Upper lobe of left lung (tissue), 6 donors: ENCODE results near the gene CDK5RAP2. TPM values are rescaled to one million over a fixed set of nuclear protein-coding genes. Genes with fewer than 3 reads are reported as not detected.

ENCODE experiments used
- ATAC-seq, 2 donors: fragments of 200-7000 bp; cut with Tn5 transposase; one replicate each; pipeline ENCODE4 v1.9.1; 2022; ENCODE audit warnings: mild to moderate bottlenecking in 2 of 2, moderate library complexity in 2 of 2; ENCODE audit not compliant: low FRiP score in 2 of 2
- DNase-seq, 2 donors: peaks; one replicate each; pipeline ENCODE4 v3.0.0-alpha.2; 2019 to 2020
- H3K27ac ChIP-seq, 4 donors: fragments of 200-600 bp; sonication (generic); one replicate each; pipeline ENCODE4 v1.5.1; 2016 to 2019
- H3K27me3 ChIP-seq, 4 donors: fragments of 200-600 bp; sonication (generic); one replicate each; pipeline ENCODE4 v1.5.1; 2017 to 2019
- H3K36me3 ChIP-seq, 4 donors: fragments of 200-600 bp; sonication (generic); one replicate each; pipeline ENCODE4 v1.5.1; 2016 to 2019
- H3K4me1 ChIP-seq, 4 donors: fragments of 200-600 bp; sonication (generic); one replicate each; pipeline ENCODE4 v1.5.1; 2018 to 2019
- H3K4me3 ChIP-seq, 4 donors: fragments of 200-600 bp; sonication (generic); one replicate each; pipeline ENCODE4 v1.5.1; 2017 to 2019; ENCODE audit warnings: mild to moderate bottlenecking in 2 of 4, moderate library complexity in 1 of 4
- H3K9me3 ChIP-seq, 4 donors: fragments of 200-600 bp; sonication (generic); one replicate each; pipeline ENCODE4 v1.5.1; 2018 to 2019
- CTCF ChIP-seq, 6 experiments: fragments of 450-650 bp in 4 of 6; fragments of 200-600 bp in 2 of 6; sonication (generic) in 2 of 6; IDR thresholded peaks; one replicate each; pipeline ENCODE4 v1.5.1; 2016 to 2019; ENCODE audit warnings: antibody characterized with exemption in 6 of 6
- EP300 ChIP-seq, 4 donors: sonication (generic); formaldehyde crosslinking; IDR thresholded peaks; one replicate each; pipeline ENCODE4 v1.5.1; 2017; ENCODE audit warnings: antibody characterized with exemption in 4 of 4, control low read depth in 2 of 4
- POLR2A ChIP-seq, 4 donors: fragments of 450-650 bp; IDR thresholded peaks; one replicate each; pipeline ENCODE4 v1.5.1; 2016 to 2017; ENCODE audit warnings: antibody characterized with exemption in 4 of 4, mild to moderate bottlenecking in 2 of 4
- POLR2AphosphoS5 ChIP-seq, 2 donors: sonication (generic); formaldehyde crosslinking; IDR thresholded peaks; one replicate each; pipeline ENCODE4 v1.5.1; 2017; ENCODE audit warnings: antibody characterized with exemption in 2 of 2
- WGBS, 2 donors: methylation state at CpG; one replicate each; pipeline ENCODE4 v1.1.5; 2017 to 2018; 5-methylcytosine and 5-hydroxymethylcytosine counted together
- total RNA-seq, 6 donors: library from RNA; depleted of rRNA in 4 of 6; stranded (reverse); fragments of >200 nt in 4 of 6; gene quantifications; one replicate each; pipeline versions ENCODE4 v1.1.0 to v1.2.1, GENCODE V29; 2016 to 2021
- donor health status: DM: no; HTN: no; CAD: no; lungs with moderate emphysema.
- donor health status: DM: no; HTN: yes; CAD: no; lungs with severe emphysema.

CDK5RAP2 gene
- total RNA-seq, 6 donors from 2014 or later, result 41.7 to 137 (median 51.6) TPM

GRCh38 chr9:120391691-120392090 is 188.3 kb downstream of the CDK5RAP2 start:
- Histone ChIP-seq H3K4me1 (peaks cover 0 to 3% (median under 1%) of the 10 kb centered on the region in 4 donors), H3K27ac (no peak overlapping the region), H3K9me3 (no peaks in the 10 kb centered on the region), H3K4me3 (no peak overlapping the region), H3K27me3 (no peaks in the 10 kb centered on the region), H3K36me3 (peaks cover 14 to 89% (median 64%) of the 10 kb centered on the region in 4 donors)
- TF ChIP-seq POLR2AphosphoS5 (IDR thresholded peaks at IDR 0.05), result no peak
- ATAC-seq, result no peak
- DNase-seq, result no peak
- WGBS, 2 donors, result 96% methylated on average over 3 to 5 of the region's 5 CpGs

GRCh38 chr9:120390637-120391190 is 189.3 kb downstream of the CDK5RAP2 start:
- H3K4me1 ChIP-seq, result peaks cover 0 to 8% (median 3%) of the 10 kb centered on the region in 4 donors
- no peaks in the 10 kb centered on the region for H3K27me3 ChIP-seq
- 82 to 95% methylated on average over 6 to 12 of the region's 12 CpGs for WGBS, 2 donors
- H3K36me3 ChIP-seq, result peaks cover 14 to 80% (median 64%) of the 10 kb centered on the region in 4 donors
- H3K4me3 ChIP-seq, result no peak overlapping the region
- DNase-seq (no peak), ATAC-seq (no peak)
- TF ChIP-seq POLR2AphosphoS5 (IDR thresholded peaks at IDR 0.05) (no peak), CTCF (IDR thresholded peaks at IDR 0.05) (no peak), POLR2A (IDR thresholded peaks at IDR 0.05) (no peak), EP300 (IDR thresholded peaks at IDR 0.05) (no peak)
- H3K27ac ChIP-seq, result no peak overlapping the region
- no peaks in the 10 kb centered on the region for H3K9me3 ChIP-seq

- Histone ChIP-seq H3K36me3 (peaks cover 14 to 72% (median 59%) of the 10 kb centered on the region in 4 donors), H3K4me3 (no peak overlapping the region), H3K9me3 (no peaks in the 10 kb centered on the region), H3K27ac (no peak overlapping the region), H3K4me1 (peaks cover 0 to 8% (median 3%) of the 10 kb centered on the region in 4 donors), H3K27me3 (no peaks in the 10 kb centered on the region)
- DNase-seq, result peak in 1 of 2 donors; percentile 6
- 90 to 92% methylated on average over 5 to 8 of the region's 8 CpGs for WGBS, 2 donors
- no peak for TF ChIP-seq POLR2AphosphoS5 (IDR thresholded peaks at IDR 0.05)
- no peak for TF ChIP-seq CTCF (IDR thresholded peaks at IDR 0.05)
- no peak for ATAC-seq
Measured at GRCh38 chr9:120389867-120390266, 190.1 kb downstream of the CDK5RAP2 start.

- peaks cover 14 to 68% (median 55%) of the 10 kb centered on the region in 4 donors for H3K36me3 ChIP-seq
- no peak for DNase-seq
Measured at GRCh38 chr9:120389300-120389699, 190.7 kb downstream of the CDK5RAP2 start.

More at GRCh38 chr9:120389300-120389699, 190.7 kb downstream of the CDK5RAP2 start:
- H3K9me3 ChIP-seq, result no peaks in the 10 kb centered on the region
- no peak overlapping the region for H3K27ac ChIP-seq
- WGBS, 2 donors, result 91 to 92% methylated on average over 4 of the region's 4 CpGs
- TF ChIP-seq EP300 (IDR thresholded peaks at IDR 0.05), result no peak
- TF ChIP-seq CTCF (IDR thresholded peaks at IDR 0.05), result no peak
- no peak for TF ChIP-seq POLR2A (IDR thresholded peaks at IDR 0.05)
- TF ChIP-seq POLR2AphosphoS5 (IDR thresholded peaks at IDR 0.05), result no peak
- no peaks in the 10 kb centered on the region for H3K27me3 ChIP-seq
- no peak for ATAC-seq
- H3K4me1 ChIP-seq, result peaks cover 0 to 8% (median 3%) of the 10 kb centered on the region in 4 donors
- no peak overlapping the region for H3K4me3 ChIP-seq
